K562 (cell line): Measurements from ENCODE around the gene SHISAL2A. TPM values are rescaled to one million over a fixed set of nuclear protein-coding genes. Genes with fewer than 3 reads are reported as not detected.

Experiments
- HDAC3 ChIP-seq: fragments of 450-650 bp; IDR thresholded peaks from 2 replicates; pipeline ENCODE4 v1.6.1; 2018; ENCODE audit warnings: borderline replicate concordance, mild to moderate bottlenecking, moderate library complexity; ENCODE audit not compliant: partially characterized antibody
- KAT8 ChIP-seq: fragments of 450-650 bp; IDR thresholded peaks from 2 replicates; pipeline ENCODE4 v1.6.1; 2016; ENCODE audit warnings: low read depth, mild to moderate bottlenecking
- MEF2A ChIP-seq: IDR thresholded peaks from 2 replicates; pipeline ENCODE4 v1.6.1; 2011; ENCODE audit warnings: low read depth, mild to moderate bottlenecking, low read length, moderate library complexity; ENCODE audit not compliant: control insufficient read depth
- MTA1 ChIP-seq: fragments of 450-650 bp; IDR thresholded peaks from 2 replicates; pipeline ENCODE4 v1.6.1; 2017; ENCODE audit warnings: borderline replicate concordance
- NCOA1 ChIP-seq: fragments of 450-650 bp; IDR thresholded peaks from 2 replicates; pipeline ENCODE4 v1.6.1; 2016; ENCODE audit warnings: low read depth
- POLR2B ChIP-seq: fragments of 450-650 bp; IDR thresholded peaks from 2 replicates; pipeline ENCODE4 v1.6.1; 2018; ENCODE audit warnings: low read depth; ENCODE audit not compliant: partially characterized antibody
- SIN3A ChIP-seq, 2 experiments: fragments of 150-350 bp in 1 of 2; IDR thresholded peaks; 2 replicates each; pipeline ENCODE4 v1.6.1; 2011 to 2016; ENCODE audit warnings: borderline replicate concordance in 2 of 2, low read depth in 2 of 2, low read length in 2 of 2, mild to moderate bottlenecking in 2 of 2, moderate library complexity in 2 of 2; ENCODE audit not compliant: control insufficient read depth in 1 of 2
- SMAD2 ChIP-seq: fragments of 150-350 bp; IDR thresholded peaks from 2 replicates; pipeline ENCODE4 v1.6.1; 2014; ENCODE audit warnings: low read depth, mild to moderate bottlenecking, low read length
- SMARCA5 ChIP-seq: fragments of 450-650 bp; IDR thresholded peaks from 2 replicates; pipeline ENCODE4 v1.6.1; 2016
- SMARCC2 ChIP-seq: fragments of 450-650 bp; IDR thresholded peaks from 2 replicates; pipeline ENCODE4 v1.6.1; 2017; ENCODE audit warnings: antibody characterized with exemption, moderate library complexity, mild to moderate bottlenecking, low read depth
- SRSF1 ChIP-seq: fragments of 200-400 bp; formaldehyde crosslinking; IDR thresholded peaks from 2 replicates; pipeline ENCODE4 v1.6.1; 2017; ENCODE audit warnings: mild to moderate bottlenecking, low read depth, low read length, moderate library complexity
- TCF7L2 ChIP-seq: fragments of 150-350 bp; IDR thresholded peaks from 2 replicates; pipeline ENCODE4 v1.6.1; 2016; ENCODE audit warnings: low read depth, mild to moderate bottlenecking, low read length, moderate library complexity
- TEAD4 ChIP-seq, 2 experiments: sonication (generic) in 1 of 2; formaldehyde crosslinking in 1 of 2; IDR thresholded peaks; 2 replicates each; pipeline versions ENCODE4 v1.6.1 to v1.8.0; 2012 to 2022; ENCODE audit warnings: borderline replicate concordance in 1 of 2, inconsistent platforms in 1 of 2, low read length in 1 of 2, mild to moderate bottlenecking in 1 of 2, missing genetic modification reagents in 1 of 2
- ZC3H4 ChIP-seq: sonication (generic); formaldehyde crosslinking; IDR thresholded peaks from 2 replicates; pipeline ENCODE4 v1.9.0; 2021; ENCODE audit warnings: missing genetic modification reagents, borderline replicate concordance
- ZNF274 ChIP-seq: IDR thresholded peaks from 2 replicates; pipeline ENCODE4 v1.6.1; 2011; ENCODE audit warnings: low read depth, mild to moderate bottlenecking, low read length, moderate library complexity, borderline replicate concordance
- ZNF311 ChIP-seq: fragments of 250-450 bp; sonication (Bioruptor Pico); IDR thresholded peaks from 2 replicates; pipeline ENCODE4 v1.4.0; 2020; ENCODE audit warnings: mild to moderate bottlenecking, moderate library complexity
- ZNF717 ChIP-seq: fragments of 250-450 bp; sonication (Bioruptor Pico); IDR thresholded peaks from 2 replicates; pipeline ENCODE4 v1.5.0; 2021
- polyA plus RNA-seq, 8 experiments: library from polyadenylated mRNA; depleted of rRNA in 4 of 8; stranded (reverse) in 5 of 8; unstranded in 3 of 8; fragments of >200 nt; fragmentation: Nextera tagmentation in 2 of 8; fragmentation: Illumina TruSeq in 1 of 8; extraction: Ambion mirVana in 2 of 8; extraction: Trizol in 1 of 8; gene quantifications; 2 replicates each; pipeline versions ENCODE4 v1.2.1 to v1.2.3, GENCODE V29; 2011 to 2014; ENCODE audit warnings: inconsistent platforms in 1 of 8, missing spikeins in 1 of 8
- total RNA-seq, 7 experiments: library from RNA; depleted of rRNA in 6 of 7; stranded (reverse); fragments of >200 nt in 6 of 7; fragmentation: Illumina TruSeq in 2 of 7; extraction: Trizol in 2 of 7; gene quantifications; 2 replicates each; pipeline versions ENCODE4 v1.2.1 to v1.2.3, GENCODE V29; 2011 to 2021; ENCODE audit warnings: low replicate concordance in 1 of 7
- TF ChIP-seq, protein P1 (sequence below), 2 experiments: fragments of 450-650 bp in 1 of 2; IDR thresholded peaks; 2 replicates each; pipeline ENCODE4 v1.6.1; 2011 to 2017; ENCODE audit warnings: low read depth in 2 of 2, antibody characterized with exemption in 1 of 2, borderline replicate concordance in 1 of 2, low read length in 1 of 2, mild to moderate bottlenecking in 1 of 2, mixed read lengths in 1 of 2; ENCODE audit not compliant: control insufficient read depth in 1 of 2
- TF ChIP-seq, protein P2 (sequence below): sonication (generic); formaldehyde crosslinking; IDR thresholded peaks from 2 replicates; pipeline ENCODE4 v1.8.0; 2023; ENCODE audit warnings: mild to moderate bottlenecking, missing genetic modification reagents
- TF ChIP-seq, protein P3 (sequence below): sonication (generic); IDR thresholded peaks from 2 replicates; pipeline ENCODE4 v1.6.1; 2016

Gene SHISAL2A
- total and polyA plus RNA-seq, 9 of the 15 experiments (the other 6 are each of a cell fraction or from before 2014, with no cell fraction given), result 0.11 TPM; not detected in 8

DNA sequence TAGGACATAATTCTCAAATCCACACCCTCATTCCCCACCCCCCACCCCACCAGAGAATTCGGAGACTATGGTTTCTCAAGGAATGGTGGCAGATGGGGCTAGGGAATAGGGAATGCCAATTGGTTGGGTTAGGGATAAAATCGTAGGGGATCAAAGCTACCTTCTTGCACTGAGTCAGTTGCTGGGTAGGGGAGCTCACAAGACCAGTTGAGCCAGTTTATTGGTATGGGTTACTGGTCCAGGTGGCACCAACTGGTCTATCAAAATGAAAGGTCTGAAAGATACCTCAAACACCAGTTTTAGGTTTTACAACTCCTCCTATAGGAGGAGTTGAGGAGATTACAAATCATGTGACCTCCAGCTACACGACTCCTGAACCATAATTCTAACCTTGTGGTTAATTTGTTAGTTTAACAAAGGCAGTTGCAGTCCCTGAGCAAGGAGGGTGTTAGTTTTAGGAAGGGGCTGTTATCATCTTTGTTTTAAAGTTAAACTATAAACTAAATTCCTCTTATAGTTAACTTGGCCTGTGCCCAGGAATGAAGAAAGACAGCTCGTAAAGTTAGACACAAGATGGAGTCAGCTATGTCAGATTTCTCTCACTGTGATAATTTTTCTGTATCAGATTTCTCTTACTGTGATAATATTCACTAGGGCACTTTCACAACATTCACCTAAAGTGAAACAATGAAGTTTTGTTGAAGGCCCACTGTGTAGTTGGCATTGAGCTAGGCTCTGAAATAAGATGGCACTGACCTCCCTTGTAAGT is 2.5 kb downstream of the SHISAL2A start (continued):
- TF ChIP-seq SIN3A (IDR thresholded peaks at IDR 0.05; ENCODE audit: borderline replicate concordance in 2 of 2, control insufficient read depth in 1 of 2, low read depth in 2 of 2, low read length in 2 of 2), result no peak
- no peak for TF ChIP-seq SMAD2
- TF ChIP-seq TEAD4 (IDR thresholded peaks at IDR 0.05; ENCODE audit: low read length), result no peak
- TF ChIP-seq TEAD4 (CRISPR knock-in tag; IDR thresholded peaks at IDR 0.05; ENCODE audit: borderline replicate concordance), result no peak
- TF ChIP-seq TCF7L2, result no peak
- TF ChIP-seq SMARCA5, result no peak
- no peak for TF ChIP-seq KAT8
- TF ChIP-seq ZNF311, result no peak
- no peak for TF ChIP-seq ZC3H4
- TF ChIP-seq HDAC3, result no peak
- no peak for TF ChIP-seq ZNF717
- no peak for TF ChIP-seq ZNF274
- TF ChIP-seq SMARCC2, result no peak
- no peak for TF ChIP-seq SRSF1
- TF ChIP-seq, protein P1, sequence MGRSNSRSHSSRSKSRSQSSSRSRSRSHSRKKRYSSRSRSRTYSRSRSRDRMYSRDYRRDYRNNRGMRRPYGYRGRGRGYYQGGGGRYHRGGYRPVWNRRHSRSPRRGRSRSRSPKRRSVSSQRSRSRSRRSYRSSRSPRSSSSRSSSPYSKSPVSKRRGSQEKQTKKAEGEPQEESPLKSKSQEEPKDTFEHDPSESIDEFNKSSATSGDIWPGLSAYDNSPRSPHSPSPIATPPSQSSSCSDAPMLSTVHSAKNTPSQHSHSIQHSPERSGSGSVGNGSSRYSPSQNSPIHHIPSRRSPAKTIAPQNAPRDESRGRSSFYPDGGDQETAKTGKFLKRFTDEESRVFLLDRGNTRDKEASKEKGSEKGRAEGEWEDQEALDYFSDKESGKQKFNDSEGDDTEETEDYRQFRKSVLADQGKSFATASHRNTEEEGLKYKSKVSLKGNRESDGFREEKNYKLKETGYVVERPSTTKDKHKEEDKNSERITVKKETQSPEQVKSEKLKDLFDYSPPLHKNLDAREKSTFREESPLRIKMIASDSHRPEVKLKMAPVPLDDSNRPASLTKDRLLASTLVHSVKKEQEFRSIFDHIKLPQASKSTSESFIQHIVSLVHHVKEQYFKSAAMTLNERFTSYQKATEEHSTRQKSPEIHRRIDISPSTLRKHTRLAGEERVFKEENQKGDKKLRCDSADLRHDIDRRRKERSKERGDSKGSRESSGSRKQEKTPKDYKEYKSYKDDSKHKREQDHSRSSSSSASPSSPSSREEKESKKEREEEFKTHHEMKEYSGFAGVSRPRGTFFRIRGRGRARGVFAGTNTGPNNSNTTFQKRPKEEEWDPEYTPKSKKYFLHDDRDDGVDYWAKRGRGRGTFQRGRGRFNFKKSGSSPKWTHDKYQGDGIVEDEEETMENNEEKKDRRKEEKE (IDR thresholded peaks at IDR 0.05; ENCODE audit: borderline replicate concordance in 1 of 2, control insufficient read depth in 1 of 2, low read depth in 2 of 2, low read length in 1 of 2), result no peak
- TF ChIP-seq, protein P2, sequence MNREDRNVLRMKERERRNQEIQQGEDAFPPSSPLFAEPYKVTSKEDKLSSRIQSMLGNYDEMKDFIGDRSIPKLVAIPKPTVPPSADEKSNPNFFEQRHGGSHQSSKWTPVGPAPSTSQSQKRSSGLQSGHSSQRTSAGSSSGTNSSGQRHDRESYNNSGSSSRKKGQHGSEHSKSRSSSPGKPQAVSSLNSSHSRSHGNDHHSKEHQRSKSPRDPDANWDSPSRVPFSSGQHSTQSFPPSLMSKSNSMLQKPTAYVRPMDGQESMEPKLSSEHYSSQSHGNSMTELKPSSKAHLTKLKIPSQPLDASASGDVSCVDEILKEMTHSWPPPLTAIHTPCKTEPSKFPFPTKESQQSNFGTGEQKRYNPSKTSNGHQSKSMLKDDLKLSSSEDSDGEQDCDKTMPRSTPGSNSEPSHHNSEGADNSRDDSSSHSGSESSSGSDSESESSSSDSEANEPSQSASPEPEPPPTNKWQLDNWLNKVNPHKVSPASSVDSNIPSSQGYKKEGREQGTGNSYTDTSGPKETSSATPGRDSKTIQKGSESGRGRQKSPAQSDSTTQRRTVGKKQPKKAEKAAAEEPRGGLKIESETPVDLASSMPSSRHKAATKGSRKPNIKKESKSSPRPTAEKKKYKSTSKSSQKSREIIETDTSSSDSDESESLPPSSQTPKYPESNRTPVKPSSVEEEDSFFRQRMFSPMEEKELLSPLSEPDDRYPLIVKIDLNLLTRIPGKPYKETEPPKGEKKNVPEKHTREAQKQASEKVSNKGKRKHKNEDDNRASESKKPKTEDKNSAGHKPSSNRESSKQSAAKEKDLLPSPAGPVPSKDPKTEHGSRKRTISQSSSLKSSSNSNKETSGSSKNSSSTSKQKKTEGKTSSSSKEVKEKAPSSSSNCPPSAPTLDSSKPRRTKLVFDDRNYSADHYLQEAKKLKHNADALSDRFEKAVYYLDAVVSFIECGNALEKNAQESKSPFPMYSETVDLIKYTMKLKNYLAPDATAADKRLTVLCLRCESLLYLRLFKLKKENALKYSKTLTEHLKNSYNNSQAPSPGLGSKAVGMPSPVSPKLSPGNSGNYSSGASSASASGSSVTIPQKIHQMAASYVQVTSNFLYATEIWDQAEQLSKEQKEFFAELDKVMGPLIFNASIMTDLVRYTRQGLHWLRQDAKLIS (CRISPR knock-in tag), result no peak
- TF ChIP-seq, protein P3, sequence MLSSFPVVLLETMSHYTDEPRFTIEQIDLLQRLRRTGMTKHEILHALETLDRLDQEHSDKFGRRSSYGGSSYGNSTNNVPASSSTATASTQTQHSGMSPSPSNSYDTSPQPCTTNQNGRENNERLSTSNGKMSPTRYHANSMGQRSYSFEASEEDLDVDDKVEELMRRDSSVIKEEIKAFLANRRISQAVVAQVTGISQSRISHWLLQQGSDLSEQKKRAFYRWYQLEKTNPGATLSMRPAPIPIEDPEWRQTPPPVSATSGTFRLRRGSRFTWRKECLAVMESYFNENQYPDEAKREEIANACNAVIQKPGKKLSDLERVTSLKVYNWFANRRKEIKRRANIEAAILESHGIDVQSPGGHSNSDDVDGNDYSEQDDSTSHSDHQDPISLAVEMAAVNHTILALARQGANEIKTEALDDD, result no peak
- no peak for TF ChIP-seq MTA1
- no peak for TF ChIP-seq POLR2B
- TF ChIP-seq MEF2A, result no peak
- no peak for TF ChIP-seq NCOA1
